ENCODE data around the gene RNPEP. TPM values are rescaled to one million over a fixed set of nuclear protein-coding genes. Genes with fewer than 3 reads are reported as not detected.

RNPEP gene
- polyA plus RNA-seq, 1 of the 3 experiments (the other 2 are of a cell fraction) = 46.7 TPM

DNA sequence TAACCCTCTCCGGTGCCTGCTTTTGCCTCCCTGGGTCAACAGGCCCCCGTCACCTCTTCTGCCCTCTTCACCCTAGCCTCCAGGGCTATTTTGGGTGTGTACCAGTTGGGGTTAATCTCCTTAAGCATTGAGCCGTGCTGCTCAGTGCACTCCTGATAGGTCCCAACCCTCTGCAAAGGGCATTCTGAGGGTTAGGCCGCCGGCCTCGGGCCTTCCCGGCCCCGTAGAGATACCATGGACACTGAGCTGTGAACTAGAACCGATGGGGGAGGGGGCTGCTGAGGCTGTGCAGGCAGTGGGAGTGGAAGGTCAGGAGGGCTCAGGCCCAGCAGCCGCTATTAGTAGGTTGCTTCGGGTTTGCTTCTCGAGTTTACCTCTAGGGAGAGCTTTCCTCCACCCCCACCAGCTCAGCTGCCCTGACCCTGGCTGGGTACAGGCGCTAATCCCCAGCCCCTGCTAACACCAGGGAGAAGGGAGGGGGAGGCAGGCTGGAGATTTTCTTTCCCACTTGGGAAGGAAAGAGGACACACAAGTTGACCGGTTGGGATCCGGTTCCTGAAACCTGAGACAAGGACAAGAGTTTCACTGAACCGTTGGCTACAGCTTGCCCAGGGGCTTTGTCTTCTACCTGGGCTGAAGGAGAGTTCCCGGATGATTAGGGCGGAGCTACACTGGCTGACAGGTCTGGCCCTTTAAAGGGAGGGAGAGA lies 40.9 kb upstream of the RNPEP start:
- TF ChIP-seq ELF1 (IDR thresholded peaks at IDR 0.05) = no peak
- no peak for TF ChIP-seq RFX5 (IDR thresholded peaks at IDR 0.05; ENCODE audit: low read length)
- TF ChIP-seq FOSL2 (IDR thresholded peaks at IDR 0.05; ENCODE audit: borderline replicate concordance, low read depth) = no peak
- TF ChIP-seq RAD21 (IDR thresholded peaks at IDR 0.05; ENCODE audit: low read length) = no peak
- TF ChIP-seq, protein P1, sequence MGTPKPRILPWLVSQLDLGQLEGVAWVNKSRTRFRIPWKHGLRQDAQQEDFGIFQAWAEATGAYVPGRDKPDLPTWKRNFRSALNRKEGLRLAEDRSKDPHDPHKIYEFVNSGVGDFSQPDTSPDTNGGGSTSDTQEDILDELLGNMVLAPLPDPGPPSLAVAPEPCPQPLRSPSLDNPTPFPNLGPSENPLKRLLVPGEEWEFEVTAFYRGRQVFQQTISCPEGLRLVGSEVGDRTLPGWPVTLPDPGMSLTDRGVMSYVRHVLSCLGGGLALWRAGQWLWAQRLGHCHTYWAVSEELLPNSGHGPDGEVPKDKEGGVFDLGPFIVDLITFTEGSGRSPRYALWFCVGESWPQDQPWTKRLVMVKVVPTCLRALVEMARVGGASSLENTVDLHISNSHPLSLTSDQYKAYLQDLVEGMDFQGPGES (IDR thresholded peaks at IDR 0.05; ENCODE audit: low read depth, low read length) = no peak
- TF ChIP-seq NFIC (IDR thresholded peaks at IDR 0.05; ENCODE audit: borderline replicate concordance) = no peak
- no peak for TF ChIP-seq GABPA (IDR thresholded peaks at IDR 0.05; ENCODE audit: low read depth)
- no peak for TF ChIP-seq TEAD4 (IDR thresholded peaks at IDR 0.05; ENCODE audit: borderline replicate concordance, insufficient read depth)
- no peak for TF ChIP-seq MXI1 (IDR thresholded peaks at IDR 0.05; ENCODE audit: low read depth, low read length)
- TF ChIP-seq TAF1 (IDR thresholded peaks at IDR 0.05; ENCODE audit: borderline replicate concordance, low read depth, low read length) = no peak
- no peak for TF ChIP-seq JUND (IDR thresholded peaks at IDR 0.05)
- no peak for TF ChIP-seq RCOR1 (IDR thresholded peaks at IDR 0.05; ENCODE audit: low read length)
- H3K27ac ChIP-seq (ENCODE audit: low read depth in 2 of 2, low read length in 1 of 2) = no peak overlapping the region
- no peak overlapping the region for H2AFZ ChIP-seq (ENCODE audit: low read depth)
- no peaks in the 10 kb centered on the region for H4K20me1 ChIP-seq (ENCODE audit: insufficient read depth)
- no peak overlapping the region for H3K4me2 ChIP-seq
- H3K27me3 ChIP-seq (ENCODE audit: insufficient read depth) = no peaks in the 10 kb centered on the region
- peaks cover 6% of the 10 kb centered on the region for H3F3A ChIP-seq (replicated peaks; ENCODE audit: insufficient read depth)
- peaks cover 0 to 11% of the 10 kb centered on the region in 2 experiments; a peak in 1 of 4 replicates for H3K4me1 ChIP-seq (ENCODE audit: control insufficient read depth in 1 of 2, insufficient read depth in 2 of 2, low read depth in 1 of 2, low read length in 1 of 2)
- 85% methylated on average over 18 of the region's 18 CpGs for WGBS (ENCODE audit: low lambda C conversion rate)
- H3K4me3 ChIP-seq (ENCODE audit: low read depth in 2 of 2, low read length in 1 of 2) = no peak overlapping the region
- no peak overlapping the region for H3K9ac ChIP-seq
- ChIA-PET POLR2A (no interaction called here), CTCF (interaction anchor here (1.4 kb wide), 1 partner anchor 46 kb away, joined by 4 read pairs; no protein-coding TSS in a partner anchor)
- H3K9me3 ChIP-seq = no peaks in the 10 kb centered on the region
- no peaks in the 10 kb centered on the region for H3K9me2 ChIP-seq
- H3K36me3 ChIP-seq (replicated peaks in 1 of 2; ENCODE audit: control insufficient read depth in 1 of 2, insufficient read depth in 2 of 2, low read length in 1 of 2) = no peaks in the 10 kb centered on the region
- DNase-seq = no peak
- H3K79me2 ChIP-seq (ENCODE audit: insufficient read depth) = no peaks in the 10 kb centered on the region

DNA sequence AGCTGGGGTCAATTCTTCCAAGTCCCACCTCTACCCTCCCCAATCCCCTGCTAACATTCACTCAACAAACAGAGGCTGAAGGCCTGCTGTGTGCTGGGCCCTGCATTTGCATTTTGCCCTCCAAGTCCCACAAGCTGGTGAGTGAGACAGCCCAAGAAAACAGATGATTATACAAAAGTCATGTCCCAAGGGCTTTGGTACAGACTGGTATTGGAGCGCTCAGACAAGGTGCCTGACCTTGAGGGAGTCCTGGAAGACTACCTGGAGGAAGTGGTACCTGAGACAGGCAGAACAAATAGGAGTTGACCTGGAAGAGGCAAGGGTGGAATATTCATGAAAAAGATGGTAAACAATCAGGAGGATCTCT lies 40.3 kb upstream of the RNPEP start:
- POLR2A ChIA-PET = no interaction called here
- peaks cover 0 to 14% of the 10 kb centered on the region in 2 experiments; a peak in 2 of 4 replicates for H3K4me1 ChIP-seq (ENCODE audit: control insufficient read depth in 1 of 2, insufficient read depth in 2 of 2, low read depth in 1 of 2, low read length in 1 of 2)
- TF ChIP-seq RAD21 (IDR thresholded peaks at IDR 0.05; ENCODE audit: low read length) = no peak
- TF ChIP-seq TCF12 (IDR thresholded peaks at IDR 0.05) = no peak
- TF ChIP-seq EZH2phosphoT487 (IDR thresholded peaks at IDR 0.05; ENCODE audit: borderline replicate concordance, low read depth) = no peak
- no peak for TF ChIP-seq RCOR1 (IDR thresholded peaks at IDR 0.05; ENCODE audit: low read length)
- TF ChIP-seq ELF1 (IDR thresholded peaks at IDR 0.05) = no peak
- no peak for TF ChIP-seq RFX5 (IDR thresholded peaks at IDR 0.05; ENCODE audit: low read length)
- no peak for TF ChIP-seq MXI1 (IDR thresholded peaks at IDR 0.05; ENCODE audit: low read depth, low read length)
- TF ChIP-seq POLR2AphosphoS5 (IDR thresholded peaks at IDR 0.05; ENCODE audit: low read depth, low read length) = no peak
- TF ChIP-seq, protein P2, sequence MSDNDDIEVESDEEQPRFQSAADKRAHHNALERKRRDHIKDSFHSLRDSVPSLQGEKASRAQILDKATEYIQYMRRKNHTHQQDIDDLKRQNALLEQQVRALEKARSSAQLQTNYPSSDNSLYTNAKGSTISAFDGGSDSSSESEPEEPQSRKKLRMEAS (IDR thresholded peaks at IDR 0.05; ENCODE audit: low read depth) = no peak
- no peak for TF ChIP-seq YY1 (IDR thresholded peaks at IDR 0.05; ENCODE audit: low read depth)
- H3K79me2 ChIP-seq (ENCODE audit: insufficient read depth) = no peaks in the 10 kb centered on the region
- 100% methylated on average over 1 of the region's 1 CpG for WGBS (ENCODE audit: low lambda C conversion rate)
- no peak overlapping the region for H3K9ac ChIP-seq
- no peak overlapping the region for H2AFZ ChIP-seq (ENCODE audit: low read depth)
- H3K9me2 ChIP-seq = no peaks in the 10 kb centered on the region
- H3K9me3 ChIP-seq = no peaks in the 10 kb centered on the region
- no peak overlapping the region for H3K4me3 ChIP-seq (ENCODE audit: low read depth in 2 of 2, low read length in 1 of 2)
- CTCF ChIA-PET = interaction anchor here (1.4 to 1.5 kb wide), 2 partner anchors 15 to 46 kb away, joined by 3 to 4 read pairs; no protein-coding TSS in a partner anchor
- no peaks in the 10 kb centered on the region for H3K27me3 ChIP-seq (ENCODE audit: insufficient read depth)
- H3K36me3 ChIP-seq (replicated peaks in 1 of 2; ENCODE audit: control insufficient read depth in 1 of 2, insufficient read depth in 2 of 2, low read length in 1 of 2) = no peaks in the 10 kb centered on the region
- no peak overlapping the region for H3K27ac ChIP-seq (ENCODE audit: low read depth in 2 of 2, low read length in 1 of 2)
- no peak overlapping the region for H3K4me2 ChIP-seq
- peaks cover 6% of the 10 kb centered on the region for H3F3A ChIP-seq (replicated peaks; ENCODE audit: insufficient read depth)
- DNase-seq = no peak
- H4K20me1 ChIP-seq (ENCODE audit: insufficient read depth) = no peaks in the 10 kb centered on the region

All from SK-N-SH (cell line).